SK-N-SH treated with all-trans-retinoic acid at 6 μM for 48 hours (cell line): ENCODE results near the gene TTLL1.
"Not testable (repeated sequence)": the region's sequence is repeated elsewhere in the genome, so short reads cannot be mapped to it uniquely, and the experiment has no call there.

ENCODE experiments used
- ATAC-seq: fragments of 200-7000 bp; cut with Tn5 transposase; 3 replicates; pipeline ENCODE4 v1.9.1; 2020; ENCODE audit warnings: mild to moderate bottlenecking, moderate library complexity
- BACH2 ChIP-seq: fragments of 250-450 bp; sonication (Bioruptor Pico); IDR thresholded peaks from 2 replicates; pipeline ENCODE4 v1.9.0; 2021; ENCODE audit warnings: mild to moderate bottlenecking, borderline replicate concordance
- CSDC2 ChIP-seq: fragments of 250-450 bp; sonication (Bioruptor Pico); IDR thresholded peaks from 2 replicates; pipeline ENCODE4 v1.5.0; 2020; ENCODE audit warnings: mild to moderate bottlenecking, moderate library complexity
- GLIS3 ChIP-seq: fragments of 250-450 bp; sonication (Bioruptor Pico); IDR thresholded peaks from 2 replicates; pipeline ENCODE4 v1.5.0; 2020; ENCODE audit warnings: mild to moderate bottlenecking, moderate library complexity
- ISL1 ChIP-seq: fragments of 250-450 bp; sonication (Bioruptor Pico); IDR thresholded peaks from 2 replicates; pipeline ENCODE4 v2.1.2; 2022; ENCODE audit warnings: mild to moderate bottlenecking, moderate library complexity
- OSR1 ChIP-seq: fragments of 250-450 bp; sonication (Bioruptor Pico); IDR thresholded peaks from 2 replicates; pipeline ENCODE4 v1.8.0; 2022; ENCODE audit warnings: moderate library complexity, mild to moderate bottlenecking, inconsistent platforms
- PPARA ChIP-seq: fragments of 250-450 bp; sonication (Bioruptor Pico); IDR thresholded peaks from 2 replicates; pipeline ENCODE4 v1.5.0; 2020; ENCODE audit warnings: mild to moderate bottlenecking, borderline replicate concordance
- RARB ChIP-seq: fragments of 250-450 bp; sonication (Bioruptor Pico); IDR thresholded peaks from 2 replicates; pipeline ENCODE4 v1.8.0; 2021; ENCODE audit warnings: mild to moderate bottlenecking, moderate library complexity
- SNAI2 ChIP-seq: fragments of 250-450 bp; sonication (Bioruptor Pico); IDR thresholded peaks from 2 replicates; pipeline ENCODE4 v1.5.0; 2020; ENCODE audit warnings: mild to moderate bottlenecking, moderate library complexity
- TCF4 ChIP-seq: fragments of 250-450 bp; sonication (Bioruptor Pico); IDR thresholded peaks from 2 replicates; pipeline ENCODE4 v1.8.0; 2021; ENCODE audit warnings: mild to moderate bottlenecking, moderate library complexity, borderline replicate concordance
- TOX ChIP-seq: fragments of 250-450 bp; sonication (Bioruptor Pico); IDR thresholded peaks from 2 replicates; pipeline ENCODE4 v1.8.0; 2021; ENCODE audit warnings: mild to moderate bottlenecking, moderate library complexity, borderline replicate concordance
- ZC3H10 ChIP-seq: fragments of 250-450 bp; sonication (Bioruptor Pico); IDR thresholded peaks from 2 replicates; pipeline ENCODE4 v1.5.1; 2021; ENCODE audit warnings: mild to moderate bottlenecking, moderate library complexity
- ZFP3 ChIP-seq: fragments of 250-450 bp; sonication (Bioruptor Pico); IDR thresholded peaks from 2 replicates; pipeline ENCODE4 v1.5.0; 2020; ENCODE audit warnings: mild to moderate bottlenecking, moderate library complexity
- ZFP30 ChIP-seq: fragments of 450-650 bp; formaldehyde crosslinking; IDR thresholded peaks from 2 replicates; pipeline ENCODE4 v1.5.0; 2022; ENCODE audit warnings: mild to moderate bottlenecking, moderate library complexity
- ZNF565 ChIP-seq: fragments of 450-650 bp; formaldehyde crosslinking; conservative IDR thresholded peaks from 2 replicates; pipeline ENCODE4 v1.5.0; 2020; ENCODE audit warnings: low read depth, mild to moderate bottlenecking, moderate library complexity
- ZNF70 ChIP-seq: fragments of 450-650 bp; formaldehyde crosslinking; IDR thresholded peaks from 2 replicates; pipeline ENCODE4 v1.5.0; 2020; ENCODE audit warnings: mild to moderate bottlenecking, moderate library complexity
- ZNF8 ChIP-seq: fragments of 450-650 bp; formaldehyde crosslinking; IDR thresholded peaks from 2 replicates; pipeline ENCODE4 v1.5.0; 2020; ENCODE audit warnings: mild to moderate bottlenecking, moderate library complexity
- TF ChIP-seq, protein P1 (sequence below): fragments of 250-450 bp; sonication (Bioruptor Pico); IDR thresholded peaks from 2 replicates; pipeline ENCODE4 v1.5.1; 2020; ENCODE audit warnings: low read depth, mild to moderate bottlenecking, moderate library complexity
- TF ChIP-seq, protein P2 (sequence below): fragments of 250-450 bp; sonication (Bioruptor Pico); IDR thresholded peaks from 2 replicates; pipeline ENCODE4 v1.8.0; 2021; ENCODE audit warnings: low read depth, mild to moderate bottlenecking, moderate library complexity, borderline replicate concordance
- TF ChIP-seq, protein P3 (sequence below): fragments of 250-450 bp; sonication (Bioruptor Pico); IDR thresholded peaks from 2 replicates; pipeline ENCODE4 v1.8.0; 2020; ENCODE audit warnings: mild to moderate bottlenecking, moderate library complexity, borderline replicate concordance
- TF ChIP-seq, protein P4 (sequence below): fragments of 250-450 bp; sonication (Bioruptor Pico); IDR thresholded peaks from 2 replicates; pipeline ENCODE4 v1.5.1; 2021; ENCODE audit warnings: mild to moderate bottlenecking, moderate library complexity

The TTLL1 gene

DNA sequence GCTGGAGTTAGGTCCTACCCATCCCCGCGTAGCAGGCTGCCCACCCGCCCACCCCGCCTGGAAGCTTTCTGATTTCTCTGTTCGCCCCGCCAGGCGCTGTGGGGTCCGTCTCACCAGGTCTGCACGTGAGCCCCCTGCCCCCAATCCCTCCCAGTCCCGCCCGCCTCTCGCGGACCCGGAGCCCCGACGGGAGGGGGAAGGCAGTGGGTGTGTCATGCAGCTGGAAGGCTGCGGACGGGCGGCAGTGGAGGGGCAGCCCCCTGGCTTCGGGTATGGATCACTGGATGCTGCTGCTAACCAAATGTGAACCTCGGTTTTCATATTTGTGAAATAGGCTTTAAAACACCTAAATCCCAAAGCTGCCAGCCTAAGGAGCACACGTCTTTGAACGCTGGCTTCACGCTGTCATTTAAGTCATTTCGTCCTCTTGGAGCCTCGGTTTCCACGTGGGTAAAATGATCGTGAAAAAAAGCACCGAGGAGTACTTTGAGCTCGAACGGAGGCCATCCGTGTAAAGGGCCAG is 20.8 kb upstream of the TTLL1 start:
- TF ChIP-seq TCF4 (CRISPR knock-in tag) (no peak), CSDC2 (CRISPR knock-in tag) (no peak), RARB (no peak), BACH2 (CRISPR knock-in tag) (no peak), ZFP30 (CRISPR knock-in tag) (no peak), ZNF70 (no peak), SNAI2 (CRISPR knock-in tag) (no peak), TOX (no peak), OSR1 (no peak), ISL1 (no peak), PPARA (CRISPR knock-in tag) (no peak)
- TF ChIP-seq, protein P1, sequence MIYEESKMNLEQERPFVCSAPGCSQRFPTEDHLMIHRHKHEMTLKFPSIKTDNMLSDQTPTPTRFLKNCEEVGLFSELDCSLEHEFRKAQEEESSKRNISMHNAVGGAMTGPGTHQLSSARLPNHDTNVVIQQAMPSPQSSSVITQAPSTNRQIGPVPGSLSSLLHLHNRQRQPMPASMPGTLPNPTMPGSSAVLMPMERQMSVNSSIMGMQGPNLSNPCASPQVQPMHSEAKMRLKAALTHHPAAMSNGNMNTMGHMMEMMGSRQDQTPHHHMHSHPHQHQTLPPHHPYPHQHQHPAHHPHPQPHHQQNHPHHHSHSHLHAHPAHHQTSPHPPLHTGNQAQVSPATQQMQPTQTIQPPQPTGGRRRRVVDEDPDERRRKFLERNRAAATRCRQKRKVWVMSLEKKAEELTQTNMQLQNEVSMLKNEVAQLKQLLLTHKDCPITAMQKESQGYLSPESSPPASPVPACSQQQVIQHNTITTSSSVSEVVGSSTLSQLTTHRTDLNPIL (CRISPR knock-in tag), result no peak
- TF ChIP-seq, protein P2, sequence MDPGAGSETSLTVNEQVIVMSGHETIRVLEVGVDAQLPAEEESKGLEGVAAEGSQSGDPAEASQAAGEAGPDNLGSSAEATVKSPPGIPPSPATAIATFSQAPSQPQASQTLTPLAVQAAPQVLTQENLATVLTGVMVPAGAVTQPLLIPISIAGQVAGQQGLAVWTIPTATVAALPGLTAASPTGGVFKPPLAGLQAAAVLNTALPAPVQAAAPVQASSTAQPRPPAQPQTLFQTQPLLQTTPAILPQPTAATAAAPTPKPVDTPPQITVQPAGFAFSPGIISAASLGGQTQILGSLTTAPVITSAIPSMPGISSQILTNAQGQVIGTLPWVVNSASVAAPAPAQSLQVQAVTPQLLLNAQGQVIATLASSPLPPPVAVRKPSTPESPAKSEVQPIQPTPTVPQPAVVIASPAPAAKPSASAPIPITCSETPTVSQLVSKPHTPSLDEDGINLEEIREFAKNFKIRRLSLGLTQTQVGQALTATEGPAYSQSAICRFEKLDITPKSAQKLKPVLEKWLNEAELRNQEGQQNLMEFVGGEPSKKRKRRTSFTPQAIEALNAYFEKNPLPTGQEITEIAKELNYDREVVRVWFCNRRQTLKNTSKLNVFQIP (CRISPR knock-in tag), result no peak
- TF ChIP-seq, protein P3, sequence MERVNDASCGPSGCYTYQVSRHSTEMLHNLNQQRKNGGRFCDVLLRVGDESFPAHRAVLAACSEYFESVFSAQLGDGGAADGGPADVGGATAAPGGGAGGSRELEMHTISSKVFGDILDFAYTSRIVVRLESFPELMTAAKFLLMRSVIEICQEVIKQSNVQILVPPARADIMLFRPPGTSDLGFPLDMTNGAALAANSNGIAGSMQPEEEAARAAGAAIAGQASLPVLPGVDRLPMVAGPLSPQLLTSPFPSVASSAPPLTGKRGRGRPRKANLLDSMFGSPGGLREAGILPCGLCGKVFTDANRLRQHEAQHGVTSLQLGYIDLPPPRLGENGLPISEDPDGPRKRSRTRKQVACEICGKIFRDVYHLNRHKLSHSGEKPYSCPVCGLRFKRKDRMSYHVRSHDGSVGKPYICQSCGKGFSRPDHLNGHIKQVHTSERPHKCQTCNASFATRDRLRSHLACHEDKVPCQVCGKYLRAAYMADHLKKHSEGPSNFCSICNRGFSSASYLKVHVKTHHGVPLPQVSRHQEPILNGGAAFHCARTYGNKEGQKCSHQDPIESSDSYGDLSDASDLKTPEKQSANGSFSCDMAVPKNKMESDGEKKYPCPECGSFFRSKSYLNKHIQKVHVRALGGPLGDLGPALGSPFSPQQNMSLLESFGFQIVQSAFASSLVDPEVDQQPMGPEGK, result no peak
- no peak for ATAC-seq

DNA sequence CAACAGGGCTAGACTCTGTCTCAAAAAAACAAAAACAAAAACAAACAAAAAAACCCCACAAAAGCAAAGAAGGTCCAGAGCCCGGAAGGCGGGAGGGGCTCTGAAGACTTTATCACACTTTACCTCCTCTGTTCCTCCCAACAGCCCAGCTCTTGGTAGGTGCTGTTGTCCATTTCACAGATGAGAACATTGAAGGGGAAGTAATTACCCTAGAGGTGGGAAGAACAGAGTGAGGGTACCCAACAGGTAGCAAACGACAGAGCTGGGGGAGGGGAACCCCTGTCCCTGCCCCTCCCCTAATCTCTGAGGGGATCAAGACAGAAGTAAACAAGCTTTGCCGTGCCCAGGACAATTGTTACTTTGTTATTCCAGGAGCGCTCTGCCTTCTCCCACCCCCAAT is 20.3 kb upstream of the TTLL1 start:
- TF ChIP-seq, protein P4, sequence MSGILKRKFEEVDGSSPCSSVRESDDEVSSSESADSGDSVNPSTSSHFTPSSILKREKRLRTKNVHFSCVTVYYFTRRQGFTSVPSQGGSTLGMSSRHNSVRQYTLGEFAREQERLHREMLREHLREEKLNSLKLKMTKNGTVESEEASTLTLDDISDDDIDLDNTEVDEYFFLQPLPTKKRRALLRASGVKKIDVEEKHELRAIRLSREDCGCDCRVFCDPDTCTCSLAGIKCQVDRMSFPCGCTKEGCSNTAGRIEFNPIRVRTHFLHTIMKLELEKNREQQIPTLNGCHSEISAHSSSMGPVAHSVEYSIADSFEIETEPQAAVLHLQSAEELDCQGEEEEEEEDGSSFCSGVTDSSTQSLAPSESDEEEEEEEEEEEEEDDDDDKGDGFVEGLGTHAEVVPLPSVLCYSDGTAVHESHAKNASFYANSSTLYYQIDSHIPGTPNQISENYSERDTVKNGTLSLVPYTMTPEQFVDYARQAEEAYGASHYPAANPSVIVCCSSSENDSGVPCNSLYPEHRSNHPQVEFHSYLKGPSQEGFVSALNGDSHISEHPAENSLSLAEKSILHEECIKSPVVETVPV (CRISPR knock-in tag), result no peak
- TF ChIP-seq ZFP30 (CRISPR knock-in tag), result no peak
- no peak for ATAC-seq

DNA sequence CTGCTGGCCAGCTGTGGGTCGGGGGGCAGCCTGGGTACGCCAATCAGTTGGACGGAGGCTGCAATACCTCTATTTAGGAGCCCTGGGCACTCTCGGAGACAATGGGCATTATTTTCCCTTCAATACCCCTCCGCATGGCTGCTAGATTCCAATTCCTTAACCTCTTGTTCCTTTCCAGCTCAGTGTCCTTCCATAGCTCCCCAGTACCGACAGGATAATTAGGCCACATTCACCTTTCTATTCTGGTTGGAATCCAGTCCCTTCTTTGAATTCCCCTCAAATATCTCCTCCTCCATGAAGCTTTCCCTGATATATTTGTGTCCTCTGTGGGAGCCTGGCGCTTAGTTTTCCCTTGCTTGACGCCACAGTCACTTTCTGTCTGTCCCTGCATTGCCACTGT is 17.1 kb upstream of the TTLL1 start:
- TF ChIP-seq PPARA (CRISPR knock-in tag) (no peak), ZFP30 (CRISPR knock-in tag) (no peak), ZC3H10 (no peak), ZNF565 (CRISPR knock-in tag) (no peak), OSR1 (no peak), ISL1 (no peak), ZFP3 (CRISPR knock-in tag) (no peak), SNAI2 (CRISPR knock-in tag) (no peak), GLIS3 (no peak), TOX (no peak), ZNF70 (no peak), ZNF8 (CRISPR knock-in tag) (no peak)
- TF ChIP-seq, protein P1 (CRISPR knock-in tag), result no peak
- TF ChIP-seq, protein P2 (CRISPR knock-in tag), result no peak
- ATAC-seq, result no peak

DNA sequence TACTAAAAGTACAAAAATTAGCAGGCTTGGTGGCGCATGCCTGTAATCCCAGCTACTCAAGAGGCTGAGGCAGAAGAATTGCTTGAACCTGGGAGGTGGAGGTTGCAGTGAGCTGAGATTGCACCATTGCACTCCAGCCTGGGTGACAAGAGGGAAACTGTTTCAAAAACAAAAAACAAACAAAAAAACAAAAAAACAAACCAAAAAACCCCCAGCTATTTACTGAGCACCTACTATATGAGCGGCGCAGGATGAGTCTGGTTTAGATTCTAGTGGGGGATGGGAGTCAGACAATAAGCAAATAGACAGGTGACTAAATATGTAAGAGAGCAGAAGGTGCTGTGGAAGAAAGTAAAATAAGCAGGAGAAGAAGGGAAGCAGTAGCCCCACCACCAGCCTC is 15.8 kb upstream of the TTLL1 start:
- ATAC-seq, result not testable (repeated sequence)

DNA sequence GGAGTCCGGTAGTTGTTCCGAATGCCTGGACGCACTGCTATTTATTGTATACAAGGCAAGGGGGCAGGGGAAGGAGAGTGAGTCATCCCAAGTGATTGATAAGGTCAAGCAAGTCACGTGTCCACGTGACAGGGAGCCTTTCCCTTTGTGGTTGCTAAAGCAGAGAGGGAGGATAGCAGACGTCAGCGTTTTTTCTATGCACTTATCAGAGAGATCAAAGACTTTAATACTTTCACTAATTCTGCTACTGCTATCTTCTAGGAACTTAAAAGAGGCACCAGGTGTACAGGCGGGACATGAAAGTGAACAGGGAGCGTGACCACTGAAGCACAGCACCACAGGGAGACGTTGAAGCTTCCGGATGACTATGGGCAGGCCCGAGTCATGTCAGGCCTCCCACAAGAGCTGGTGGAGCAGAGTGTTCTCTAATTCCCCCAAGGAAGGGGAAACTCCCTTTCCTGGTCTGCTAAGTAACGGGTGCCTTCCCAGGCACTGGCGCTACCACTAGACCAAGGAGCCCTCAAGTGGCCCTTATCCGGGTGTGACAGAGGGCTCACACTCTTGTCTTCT is 14.9 kb upstream of the TTLL1 start:
- ATAC-seq, result not testable (repeated sequence)
